Coronary artery (tissue), 2 donors: Measurements from ENCODE around the gene DLX3.

Source experiments
- DNase-seq: peaks from one replicate; pipeline ENCODE4 v3.0.0-alpha.2; 2017; ENCODE audit warnings: low spot score
- H3K27ac ChIP-seq, 2 donors: fragments of 200-600 bp; sonication (generic); one replicate each; pipeline ENCODE4 v1.5.1; 2016 to 2019
- H3K4me3 ChIP-seq: fragments of 200-600 bp; sonication (generic); 2 replicates; pipeline ENCODE4 v1.5.1; 2016; ENCODE audit warnings: mild to moderate bottlenecking, moderate library complexity
- TF ChIP-seq, protein P1 (sequence below): fragments of 200-600 bp; sonication (generic); IDR thresholded peaks from one replicate; pipeline ENCODE4 v1.5.1; 2019; ENCODE audit warnings: antibody characterized with exemption

DLX3 gene

DNA sequence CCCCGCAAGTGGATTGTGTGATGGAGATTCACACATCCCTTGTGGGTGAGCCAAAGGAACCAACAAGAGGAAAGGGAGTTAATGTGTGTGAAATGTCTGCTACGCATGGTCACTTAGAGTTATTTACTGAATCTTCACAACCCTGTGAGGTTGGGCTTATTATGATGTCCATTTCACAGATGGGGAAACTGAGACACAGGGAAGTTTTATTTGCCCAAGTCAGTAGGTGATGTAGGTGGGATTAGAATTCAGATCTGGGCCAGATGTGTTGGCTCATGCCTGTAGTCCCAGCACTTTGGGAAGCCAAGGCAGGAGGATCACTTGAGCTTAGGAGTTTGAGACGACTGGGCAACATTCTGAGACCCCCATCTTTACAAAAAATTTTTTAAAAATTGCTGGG lies 37.7 kb downstream of the DLX3 start:
- TF ChIP-seq, protein P1, sequence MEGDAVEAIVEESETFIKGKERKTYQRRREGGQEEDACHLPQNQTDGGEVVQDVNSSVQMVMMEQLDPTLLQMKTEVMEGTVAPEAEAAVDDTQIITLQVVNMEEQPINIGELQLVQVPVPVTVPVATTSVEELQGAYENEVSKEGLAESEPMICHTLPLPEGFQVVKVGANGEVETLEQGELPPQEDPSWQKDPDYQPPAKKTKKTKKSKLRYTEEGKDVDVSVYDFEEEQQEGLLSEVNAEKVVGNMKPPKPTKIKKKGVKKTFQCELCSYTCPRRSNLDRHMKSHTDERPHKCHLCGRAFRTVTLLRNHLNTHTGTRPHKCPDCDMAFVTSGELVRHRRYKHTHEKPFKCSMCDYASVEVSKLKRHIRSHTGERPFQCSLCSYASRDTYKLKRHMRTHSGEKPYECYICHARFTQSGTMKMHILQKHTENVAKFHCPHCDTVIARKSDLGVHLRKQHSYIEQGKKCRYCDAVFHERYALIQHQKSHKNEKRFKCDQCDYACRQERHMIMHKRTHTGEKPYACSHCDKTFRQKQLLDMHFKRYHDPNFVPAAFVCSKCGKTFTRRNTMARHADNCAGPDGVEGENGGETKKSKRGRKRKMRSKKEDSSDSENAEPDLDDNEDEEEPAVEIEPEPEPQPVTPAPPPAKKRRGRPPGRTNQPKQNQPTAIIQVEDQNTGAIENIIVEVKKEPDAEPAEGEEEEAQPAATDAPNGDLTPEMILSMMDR, result no peak
- DNase-seq, result no peak
- Histone ChIP-seq H3K27ac (no peak overlapping the region), H3K4me3 (no peak overlapping the region)

DNA sequence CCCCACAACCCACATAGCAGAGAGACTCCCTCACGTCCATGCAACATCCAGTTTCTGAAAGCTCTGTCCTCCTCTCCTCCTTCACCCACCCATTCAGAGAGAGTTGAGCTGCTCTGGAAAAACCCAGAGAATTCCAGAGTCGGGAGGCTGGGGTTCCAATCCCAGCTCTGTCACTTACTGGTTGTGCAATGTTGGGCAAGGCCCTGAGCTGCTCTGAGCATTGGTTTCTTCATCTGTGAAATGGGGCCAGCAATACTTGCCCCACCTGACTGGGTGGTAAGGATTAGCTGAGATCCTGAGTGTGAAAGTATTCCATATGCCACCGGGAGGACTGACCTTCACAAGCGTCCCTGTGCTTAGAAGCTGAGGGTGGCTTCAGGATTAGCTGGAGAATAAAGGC lies 38.2 kb downstream of the DLX3 start:
- DNase-seq, result no peak
- Histone ChIP-seq H3K27ac (no peak overlapping the region), H3K4me3 (no peak overlapping the region)
- TF ChIP-seq, protein P1, result no peak

DNA sequence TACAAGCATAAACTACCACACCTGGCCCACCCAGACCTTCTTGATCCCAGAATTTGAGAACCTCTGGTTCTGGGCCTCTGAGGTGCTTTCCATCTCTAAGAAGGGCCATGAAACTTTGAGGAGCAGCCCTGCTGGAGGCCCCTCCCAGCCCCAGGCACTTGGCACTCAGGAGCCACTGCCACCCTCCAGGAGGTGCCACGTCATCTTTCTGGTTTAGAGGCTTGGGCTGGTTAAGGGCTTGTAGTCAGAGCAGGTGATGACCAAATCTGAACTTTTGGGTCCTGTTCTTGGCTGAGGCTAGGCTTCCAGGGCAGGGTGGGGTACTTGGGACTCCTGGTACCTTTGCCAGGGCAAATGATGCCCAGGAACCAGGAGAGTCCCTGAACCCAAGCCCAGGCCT lies 39.9 kb downstream of the DLX3 start:
- no peak overlapping the region for H3K4me3 ChIP-seq
- TF ChIP-seq, protein P1, result no peak
- no peak for DNase-seq

DNA sequence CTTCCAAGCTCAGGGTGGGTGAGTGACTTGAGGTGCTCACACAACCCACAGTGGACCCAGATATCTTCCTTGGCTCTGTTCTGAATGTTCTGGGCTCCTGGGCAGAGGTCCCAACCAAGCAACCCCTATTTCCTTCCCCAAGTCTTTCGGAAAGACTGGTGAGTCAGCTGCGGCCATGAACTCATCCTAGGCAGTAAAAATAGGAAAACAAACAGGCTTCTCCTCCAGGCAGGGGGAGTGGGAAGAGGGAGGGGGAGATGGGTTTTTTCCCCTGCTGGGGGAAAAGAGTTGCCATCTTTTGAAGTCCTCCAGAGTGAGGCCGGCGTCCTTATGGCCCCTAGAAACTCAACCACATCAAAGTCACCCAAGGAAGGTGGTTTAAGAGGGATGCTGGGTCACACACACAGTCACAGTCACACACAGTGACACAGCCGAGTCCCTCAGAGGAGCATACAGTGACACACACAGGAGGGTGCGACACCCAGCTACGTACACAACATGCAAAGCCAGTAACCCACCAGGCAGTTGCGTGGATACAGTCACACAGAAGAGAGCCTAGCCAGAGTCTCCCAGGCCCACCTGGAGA lies 42.0 kb downstream of the DLX3 start:
- no peak overlapping the region for H3K27ac ChIP-seq
- DNase-seq, result no peak
- no peak overlapping the region for H3K4me3 ChIP-seq
- TF ChIP-seq, protein P1, result no peak

More for the DNA sequence above, 39.9 kb downstream of the DLX3 start:
- no peak overlapping the region for H3K27ac ChIP-seq

DNA sequence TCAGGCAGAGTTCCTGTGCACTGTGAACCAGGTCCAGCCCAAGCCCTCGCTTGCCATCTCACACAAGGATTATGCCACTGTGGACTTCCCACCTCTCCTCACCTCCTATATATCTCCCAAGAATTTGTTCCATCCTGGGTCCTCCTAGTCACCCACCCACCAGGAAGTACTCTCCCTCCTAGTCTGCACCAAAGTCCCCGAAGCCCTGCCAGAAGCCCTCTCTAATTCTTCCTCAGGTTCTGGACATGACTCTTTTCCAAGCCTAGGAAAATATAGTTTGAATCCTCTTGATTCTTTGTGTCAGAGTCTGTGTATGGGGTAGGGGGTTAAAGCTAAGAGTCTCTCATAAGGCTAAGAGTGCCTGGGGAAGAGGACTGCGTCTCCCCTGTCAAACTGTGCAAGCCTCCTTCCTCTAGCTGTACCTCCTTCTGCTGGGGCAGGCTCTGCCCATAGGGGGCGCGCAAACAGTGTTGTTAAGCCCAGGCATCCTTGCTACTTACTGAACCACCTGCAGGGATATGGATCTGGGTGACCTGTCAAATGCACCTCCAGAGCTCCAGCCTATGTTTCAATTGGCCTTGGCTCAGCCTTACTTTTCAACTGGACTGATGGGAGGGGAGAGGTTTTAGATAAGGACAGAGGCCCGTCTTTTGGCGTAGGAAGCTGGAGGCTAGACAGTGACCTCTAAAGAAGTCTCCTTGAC lies 42.7 kb downstream of the DLX3 start:
- DNase-seq, result no peak
- Histone ChIP-seq H3K4me3 (no peak overlapping the region), H3K27ac (no peak overlapping the region)
- TF ChIP-seq, protein P1, result peak; percentile 65

DNA sequence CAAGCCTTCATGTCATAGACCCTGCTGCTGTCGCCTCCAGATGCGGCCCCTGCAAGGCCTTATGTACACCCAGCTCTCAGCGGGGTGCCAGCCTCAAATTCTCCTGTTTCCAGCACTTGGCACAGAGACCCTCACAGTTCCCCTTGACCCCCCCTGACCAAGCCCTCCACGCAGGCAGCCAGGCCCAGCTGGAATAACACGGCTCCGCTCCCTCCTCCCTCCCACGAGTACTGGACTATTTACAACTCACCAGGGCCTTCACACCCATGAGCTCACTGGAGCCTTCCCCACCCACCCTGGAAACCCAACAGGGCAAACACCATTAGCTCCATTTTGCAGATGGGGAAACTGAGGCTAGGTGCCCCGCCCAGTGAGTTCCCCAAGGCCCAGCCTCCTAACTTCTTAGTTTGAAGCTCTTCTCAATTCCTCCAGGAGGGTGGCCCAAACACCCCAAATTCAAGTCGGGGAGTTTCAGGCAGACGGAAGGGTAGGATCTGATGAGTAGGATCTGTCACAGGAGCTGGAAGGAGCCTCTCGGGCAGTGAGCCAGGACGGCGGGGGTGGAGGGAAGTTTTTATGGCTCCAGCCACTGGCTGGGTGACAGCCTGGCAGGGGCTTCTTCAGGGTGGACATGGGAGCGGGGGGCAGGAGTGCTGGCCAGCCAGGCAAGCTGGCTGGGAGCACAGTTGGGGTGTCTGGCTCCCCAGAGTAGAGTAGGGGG lies 43.5 kb downstream of the DLX3 start:
- no peak overlapping the region for H3K4me3 ChIP-seq
- no peak overlapping the region for H3K27ac ChIP-seq
- TF ChIP-seq, protein P1, result no peak
- no peak for DNase-seq
